GM21526 (cell line): ENCODE results near the gene PCMTD2.
A peak's percentile ranks its signal among the peaks of the same experiment; 100 is the strongest.
"Not testable (repeated sequence)": the region's sequence is repeated elsewhere in the genome, so short reads cannot be mapped to it uniquely, and the experiment has no call there.

Source experiments
- ATAC-seq: cut with Tn5 transposase; IDR thresholded peaks from one replicate; pipeline ENCODE4 v1.9.1; 2021; ENCODE audit warnings: moderate library complexity; ENCODE audit not compliant: unreplicated experiment, low FRiP score

PCMTD2 gene

DNA sequence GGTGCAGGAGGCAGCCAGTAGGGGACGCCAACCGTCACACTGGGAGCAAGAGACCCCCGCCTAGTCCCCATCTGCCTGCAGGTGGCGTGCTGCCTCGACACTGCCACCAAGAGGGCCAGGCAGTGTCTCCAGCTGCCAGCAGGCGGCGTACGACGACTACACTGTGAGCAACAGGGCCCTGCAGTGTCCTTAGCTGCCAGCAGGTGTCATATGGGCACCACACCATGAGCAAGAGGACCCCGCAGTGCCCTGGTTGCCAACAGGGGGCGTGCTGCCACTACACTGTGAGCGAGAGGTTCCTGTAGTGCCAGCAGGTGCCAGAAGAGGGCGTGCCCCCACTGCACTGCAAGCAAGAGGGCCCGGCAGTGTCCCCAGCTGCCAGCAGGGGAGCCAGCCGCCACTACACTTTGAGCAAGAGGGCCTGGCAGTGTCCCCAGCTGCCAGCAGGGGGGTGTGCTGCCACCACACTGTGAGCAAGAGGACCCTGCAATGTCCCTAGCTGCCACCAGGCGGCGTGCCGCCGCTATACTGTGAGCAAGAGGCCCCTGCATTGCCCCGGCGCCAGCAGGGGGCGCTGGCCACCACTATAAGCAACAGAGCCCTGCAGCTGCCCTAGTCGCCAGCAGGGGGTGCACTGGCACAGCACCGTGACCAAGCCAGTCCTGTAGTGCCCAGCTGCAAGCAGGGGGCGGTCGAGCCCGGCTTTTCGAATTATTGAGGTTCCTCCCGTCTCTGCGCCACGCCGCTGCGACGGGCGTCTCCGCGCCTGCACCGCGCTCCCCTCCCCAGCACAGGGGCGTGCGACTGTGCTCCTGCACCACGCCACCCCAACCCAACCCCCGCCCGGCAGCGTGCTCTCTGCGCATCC, 30.3 kb downstream of the PCMTD2 start:
- peak; percentile 92 for ATAC-seq

DNA sequence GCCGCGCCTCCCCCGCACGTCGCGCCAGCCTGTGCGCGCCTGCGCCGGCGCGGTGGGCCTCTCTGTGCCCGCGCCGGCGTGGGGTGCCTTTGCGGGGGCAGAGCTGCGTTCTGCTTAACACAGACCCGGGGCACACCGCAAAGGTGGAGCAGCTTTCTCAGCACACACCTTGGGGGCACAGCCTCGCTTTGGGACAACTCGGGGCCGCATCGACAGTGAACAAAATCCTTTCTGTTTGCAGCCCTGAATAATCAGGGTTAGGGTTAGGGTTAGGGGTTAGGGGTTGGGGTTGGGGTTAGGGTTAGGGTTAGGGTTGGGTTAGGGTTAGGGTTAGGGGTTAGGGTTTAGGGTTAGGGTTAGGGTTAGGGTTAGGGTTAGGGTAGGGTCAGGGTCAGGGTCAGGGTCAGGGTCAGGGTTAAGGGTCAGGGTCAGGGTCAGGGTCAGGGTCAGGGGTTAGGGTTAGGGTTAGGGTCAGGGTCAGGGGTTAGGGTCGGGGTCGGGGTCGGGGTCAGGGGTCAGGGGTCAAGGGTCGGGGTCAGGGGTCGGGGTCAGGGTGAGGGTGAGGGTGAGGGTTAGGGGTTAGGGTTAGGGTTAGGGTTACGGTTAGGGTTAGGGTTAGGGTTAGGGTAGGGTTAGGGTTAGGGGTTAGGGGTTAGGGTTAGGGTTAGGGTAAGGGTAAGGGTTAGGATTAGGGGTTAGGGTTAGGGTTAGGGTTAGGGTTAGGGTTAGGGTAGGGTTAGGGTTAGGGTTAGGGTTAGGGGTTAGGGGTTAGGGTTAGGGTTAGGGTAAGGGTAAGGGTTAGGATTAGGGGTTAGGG, 31.1 kb downstream of the PCMTD2 start:
- not testable (repeated sequence) for ATAC-seq

DNA sequence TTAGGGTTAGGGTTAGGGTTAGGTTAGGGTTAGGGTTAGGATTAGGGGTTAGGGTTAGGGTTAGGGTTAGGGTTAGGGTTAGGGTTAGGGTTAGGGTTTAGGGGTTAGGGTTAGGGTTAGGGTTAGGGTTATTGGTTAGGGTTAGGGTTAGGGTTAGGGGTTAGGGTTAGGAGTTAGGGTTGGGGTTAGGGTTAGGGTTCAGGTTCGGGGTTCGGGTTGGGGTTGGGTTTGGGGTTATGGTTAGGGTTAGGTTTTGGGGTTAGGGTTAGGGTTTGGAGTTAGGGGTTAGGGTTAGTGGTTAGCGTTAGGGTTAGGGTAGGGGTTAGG, 31.7 kb downstream of the PCMTD2 start:
- not testable (repeated sequence) for ATAC-seq

DNA sequence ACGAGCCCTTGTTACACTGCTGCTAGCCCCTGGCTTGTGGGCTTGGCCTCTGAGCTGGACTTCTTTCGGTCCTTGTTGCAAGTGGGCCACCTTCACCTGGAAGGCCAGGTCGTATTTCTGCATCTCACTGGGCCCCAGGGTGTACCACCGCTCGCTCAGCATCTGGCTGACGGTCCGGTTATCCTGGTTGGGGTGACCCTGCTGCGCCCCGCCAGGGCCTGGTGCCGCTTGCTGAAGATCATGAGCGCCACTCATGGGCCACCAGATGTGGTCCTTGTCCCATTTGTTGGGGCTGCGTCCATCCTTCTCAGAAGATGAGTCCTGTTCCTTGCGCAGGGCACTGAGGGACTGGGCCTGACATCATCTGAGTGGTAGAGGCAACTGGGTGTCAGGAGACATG, 36.6 kb downstream of the PCMTD2 start:
- ATAC-seq: not testable (repeated sequence)

DNA sequence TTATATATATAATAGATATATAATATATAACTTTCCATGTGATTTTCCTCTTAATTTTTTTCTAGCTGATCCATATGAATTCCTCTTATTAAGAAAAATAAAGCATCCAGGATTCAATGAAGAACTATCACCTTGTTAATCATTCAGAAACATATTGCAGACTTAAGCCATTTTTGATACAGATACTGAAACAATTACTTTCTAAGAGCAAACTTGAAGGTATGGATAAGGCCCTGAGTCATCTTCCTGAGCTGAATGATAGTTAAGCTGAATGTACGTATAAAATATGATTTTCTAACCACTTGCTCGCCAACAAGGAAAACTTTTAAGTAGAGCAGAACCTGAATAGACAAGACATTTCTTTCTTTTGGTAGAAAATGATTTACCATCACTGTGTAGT, 47.5 kb downstream of the PCMTD2 start:
- ATAC-seq: not testable (repeated sequence)

DNA sequence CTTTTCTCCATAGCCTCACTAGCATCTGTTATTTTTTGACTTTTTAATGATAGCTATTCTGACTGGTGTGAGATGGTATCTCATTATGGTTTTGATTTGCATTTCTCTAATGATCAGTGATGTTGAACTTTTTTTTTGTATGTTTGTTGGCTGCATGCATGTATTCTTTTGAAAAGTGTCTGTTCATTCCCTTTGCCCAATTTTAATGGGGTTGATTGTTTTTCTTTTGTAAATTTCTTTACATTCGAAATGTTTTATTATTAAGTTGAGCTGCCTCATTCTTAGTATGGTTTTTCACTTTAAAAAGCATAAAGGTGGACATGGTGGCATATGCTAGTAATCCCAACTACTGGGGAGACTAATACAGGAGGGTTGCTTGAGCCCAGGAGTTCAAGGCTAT, 58.2 kb downstream of the PCMTD2 start:
- not testable (repeated sequence) for ATAC-seq

DNA sequence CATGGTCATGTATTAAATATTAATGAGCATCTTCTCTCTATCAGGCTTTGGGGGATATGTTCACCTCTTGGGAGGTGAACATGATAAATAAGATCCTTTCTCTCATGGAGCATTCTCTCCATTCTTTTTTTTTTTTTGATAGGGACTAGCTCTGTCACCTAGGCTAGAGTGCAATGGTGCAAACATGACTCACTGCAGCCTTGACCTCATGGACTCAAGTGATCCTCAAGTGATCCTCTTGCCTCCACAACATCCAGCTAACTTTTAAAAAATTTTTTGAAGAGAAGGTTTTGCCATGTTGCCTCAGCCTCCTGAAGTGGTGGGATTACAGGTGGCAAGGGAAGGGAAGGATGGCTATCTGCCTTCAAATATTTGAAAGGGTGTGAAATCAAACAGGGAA, 59.8 kb downstream of the PCMTD2 start:
- ATAC-seq: not testable (repeated sequence)

DNA sequence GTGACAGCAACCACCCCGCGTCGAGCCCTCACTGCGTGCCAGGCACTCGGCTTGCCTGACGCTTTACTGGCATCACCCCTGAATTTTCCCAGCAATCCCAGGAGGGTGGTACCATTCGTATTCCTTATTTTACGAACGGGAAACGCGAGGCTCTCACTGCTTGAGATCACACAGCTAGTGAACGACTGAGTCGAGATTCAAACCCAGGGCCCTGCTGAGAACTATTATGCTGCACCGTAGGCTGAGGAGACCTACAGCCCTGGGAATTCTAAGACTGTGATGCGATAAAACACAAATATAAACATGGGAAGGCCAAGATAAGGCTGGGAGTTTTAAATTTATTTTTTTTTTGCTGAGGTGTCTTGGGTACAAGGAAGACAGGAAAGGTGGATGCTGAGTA, 60.3 kb downstream of the PCMTD2 start:
- ATAC-seq: not testable (repeated sequence)

DNA sequence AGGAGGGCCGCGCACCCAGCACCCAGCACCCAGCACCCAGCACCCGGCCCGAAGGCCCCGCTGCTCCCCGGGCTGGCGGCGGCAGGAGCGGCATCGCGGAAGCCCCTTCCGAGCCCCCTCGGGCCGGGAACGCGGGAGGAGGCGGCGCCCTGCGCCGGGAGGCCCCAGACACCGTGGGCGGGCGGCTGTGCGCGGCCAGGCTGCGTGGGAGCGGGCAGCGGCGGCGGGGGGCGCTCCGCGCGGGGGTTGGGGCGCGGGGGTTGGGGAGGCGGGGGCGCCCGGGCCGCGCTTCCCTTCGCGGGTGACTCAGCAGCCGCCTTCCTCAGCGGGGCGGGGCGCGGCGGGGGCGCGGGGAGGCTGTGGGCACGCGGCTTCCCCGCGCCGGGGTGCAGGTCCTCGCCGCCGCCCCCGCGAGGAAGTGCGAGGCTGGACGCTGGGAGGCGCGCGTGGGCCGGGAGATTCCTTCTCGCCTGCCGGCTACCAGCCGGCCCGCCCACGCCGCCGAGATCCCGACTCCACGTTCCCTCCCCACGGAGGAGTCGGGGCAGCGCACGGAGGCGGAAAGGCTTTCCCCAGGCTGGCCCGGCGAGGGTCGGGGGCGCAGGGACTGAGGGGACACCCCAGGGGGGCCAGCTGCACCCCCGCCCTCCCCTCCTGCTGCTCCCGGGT, 61.0 kb downstream of the PCMTD2 start:
- not testable (repeated sequence) for ATAC-seq

DNA sequence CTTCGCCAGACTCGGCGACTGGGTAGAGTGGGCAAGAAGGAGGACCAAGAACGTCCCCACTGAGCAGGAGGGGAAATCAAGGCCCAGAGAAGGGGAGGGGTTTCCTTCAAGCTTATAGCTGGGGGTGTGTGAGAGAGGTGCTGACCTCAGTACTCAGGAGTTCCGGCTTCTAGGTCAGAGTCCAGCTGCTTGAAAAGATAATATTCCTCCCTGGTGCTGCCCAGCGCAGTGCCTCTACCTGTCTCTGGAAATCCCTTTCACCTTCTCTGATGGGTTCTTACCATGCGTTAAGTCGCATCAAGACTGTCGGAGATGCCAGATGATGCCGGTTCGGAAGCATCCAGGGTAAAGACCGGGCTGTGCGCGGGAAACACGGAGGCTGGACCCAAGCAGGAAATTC, 61.8 kb downstream of the PCMTD2 start:
- ATAC-seq: not testable (repeated sequence)

DNA sequence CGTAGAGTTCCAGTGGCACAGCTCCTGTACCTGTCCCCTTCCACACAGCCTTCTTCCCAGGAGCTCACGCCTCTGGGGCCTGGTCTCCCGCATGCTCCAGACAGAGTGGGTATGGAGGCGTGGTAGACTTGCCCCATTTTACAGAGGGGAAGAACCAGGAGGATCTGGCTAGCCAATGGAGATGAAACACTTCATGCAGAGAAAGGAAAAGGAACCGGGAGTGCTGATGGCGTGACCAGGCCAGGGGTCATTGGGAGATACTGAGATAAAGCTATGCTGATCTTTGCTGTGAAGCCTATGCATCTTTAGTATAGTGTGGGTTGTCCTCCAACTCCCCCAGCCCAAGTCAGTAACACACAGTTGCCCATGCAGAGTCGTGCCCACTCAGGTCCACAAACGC, 62.5 kb downstream of the PCMTD2 start:
- ATAC-seq: not testable (repeated sequence)

DNA sequence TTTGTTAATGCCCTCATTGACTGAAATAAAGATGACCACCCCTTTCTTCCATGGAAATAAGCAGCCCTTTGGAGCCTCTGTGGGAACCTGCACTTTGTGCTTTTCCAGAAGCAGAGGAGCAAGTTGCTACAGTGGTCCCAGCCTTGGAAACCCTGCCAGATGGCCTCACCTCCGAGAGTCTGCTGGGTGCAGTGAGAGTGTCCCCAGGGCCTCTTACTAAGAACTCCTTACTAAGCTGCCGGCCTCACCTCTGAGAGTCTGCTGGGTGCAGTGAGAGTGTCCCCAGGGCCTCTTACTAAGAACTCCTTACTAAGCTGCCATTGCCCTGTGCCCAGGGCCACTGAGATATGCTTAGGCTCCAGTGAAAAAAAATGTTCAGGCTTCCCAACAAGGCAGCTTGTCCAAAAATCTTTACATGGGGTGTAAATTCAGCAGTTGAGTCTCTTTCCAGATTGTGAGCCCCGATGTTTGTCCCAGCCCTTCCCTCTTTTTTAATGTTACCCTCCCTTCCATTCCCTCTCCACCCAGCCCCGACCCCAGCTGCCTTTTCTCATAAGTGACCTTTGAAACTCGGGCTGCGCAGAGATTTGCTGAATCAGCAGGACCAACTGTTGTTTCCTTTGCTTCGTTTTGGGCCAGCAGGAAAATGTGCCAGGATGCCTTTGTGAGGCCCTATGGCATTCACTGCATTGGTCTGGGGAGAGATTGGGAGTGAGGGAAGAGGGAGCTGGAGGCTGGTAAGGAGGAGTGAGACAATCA, 66.7 kb downstream of the PCMTD2 start:
- not testable (repeated sequence) for ATAC-seq
